ENCODE measurements around the gene NDST3.

DNA sequence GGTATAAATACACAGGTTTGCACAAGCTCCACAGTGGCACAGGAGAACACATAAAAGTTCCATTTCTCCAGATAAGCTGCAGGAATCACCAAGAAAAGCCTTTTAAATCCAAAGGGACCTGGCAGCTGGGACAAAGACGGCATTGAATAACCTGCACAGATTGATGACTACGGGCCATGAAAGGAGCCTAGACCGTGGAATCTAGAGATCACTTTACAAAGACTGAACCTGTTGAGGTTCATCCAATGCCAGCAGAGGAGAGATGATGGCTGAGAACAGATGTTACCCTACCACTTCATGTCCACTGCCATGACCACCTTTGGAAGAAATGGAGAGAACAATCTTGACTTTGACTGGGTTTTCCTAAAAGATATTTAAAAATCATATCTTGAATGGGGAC is 229.8 kb downstream of the NDST3 start:
- TF ChIP-seq, protein P1, sequence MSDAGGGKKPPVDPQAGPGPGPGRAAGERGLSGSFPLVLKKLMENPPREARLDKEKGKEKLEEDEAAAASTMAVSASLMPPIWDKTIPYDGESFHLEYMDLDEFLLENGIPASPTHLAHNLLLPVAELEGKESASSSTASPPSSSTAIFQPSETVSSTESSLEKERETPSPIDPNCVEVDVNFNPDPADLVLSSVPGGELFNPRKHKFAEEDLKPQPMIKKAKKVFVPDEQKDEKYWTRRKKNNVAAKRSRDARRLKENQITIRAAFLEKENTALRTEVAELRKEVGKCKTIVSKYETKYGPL (CRISPR knock-in tag; IDR thresholded peaks at IDR 0.05), result no peak
- TF ChIP-seq CTCF (CRISPR knock-in tag; IDR thresholded peaks at IDR 0.05) (no peak), ETV5 (CRISPR knock-in tag; IDR thresholded peaks at IDR 0.05; ENCODE audit: borderline replicate concordance) (no peak), ZBTB7A (CRISPR knock-in tag; IDR thresholded peaks at IDR 0.05) (no peak), STAT5B (CRISPR knock-in tag; IDR thresholded peaks at IDR 0.05) (no peak), ZNF317 (CRISPR knock-in tag; IDR thresholded peaks at IDR 0.05) (no peak), SMARCE1 (IDR thresholded peaks at IDR 0.05; ENCODE audit: borderline replicate concordance) (no peak), EZH2 (conservative IDR thresholded peaks at IDR 0.05; ENCODE audit: low read depth, low read length) (no peak)
- TF ChIP-seq, protein P2, sequence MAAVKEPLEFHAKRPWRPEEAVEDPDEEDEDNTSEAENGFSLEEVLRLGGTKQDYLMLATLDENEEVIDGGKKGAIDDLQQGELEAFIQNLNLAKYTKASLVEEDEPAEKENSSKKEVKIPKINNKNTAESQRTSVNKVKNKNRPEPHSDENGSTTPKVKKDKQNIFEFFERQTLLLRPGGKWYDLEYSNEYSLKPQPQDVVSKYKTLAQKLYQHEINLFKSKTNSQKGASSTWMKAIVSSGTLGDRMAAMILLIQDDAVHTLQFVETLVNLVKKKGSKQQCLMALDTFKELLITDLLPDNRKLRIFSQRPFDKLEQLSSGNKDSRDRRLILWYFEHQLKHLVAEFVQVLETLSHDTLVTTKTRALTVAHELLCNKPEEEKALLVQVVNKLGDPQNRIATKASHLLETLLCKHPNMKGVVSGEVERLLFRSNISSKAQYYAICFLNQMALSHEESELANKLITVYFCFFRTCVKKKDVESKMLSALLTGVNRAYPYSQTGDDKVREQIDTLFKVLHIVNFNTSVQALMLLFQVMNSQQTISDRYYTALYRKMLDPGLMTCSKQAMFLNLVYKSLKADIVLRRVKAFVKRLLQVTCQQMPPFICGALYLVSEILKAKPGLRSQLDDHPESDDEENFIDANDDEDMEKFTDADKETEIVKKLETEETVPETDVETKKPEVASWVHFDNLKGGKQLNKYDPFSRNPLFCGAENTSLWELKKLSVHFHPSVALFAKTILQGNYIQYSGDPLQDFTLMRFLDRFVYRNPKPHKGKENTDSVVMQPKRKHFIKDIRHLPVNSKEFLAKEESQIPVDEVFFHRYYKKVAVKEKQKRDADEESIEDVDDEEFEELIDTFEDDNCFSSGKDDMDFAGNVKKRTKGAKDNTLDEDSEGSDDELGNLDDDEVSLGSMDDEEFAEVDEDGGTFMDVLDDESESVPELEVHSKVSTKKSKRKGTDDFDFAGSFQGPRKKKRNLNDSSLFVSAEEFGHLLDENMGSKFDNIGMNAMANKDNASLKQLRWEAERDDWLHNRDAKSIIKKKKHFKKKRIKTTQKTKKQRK (IDR thresholded peaks at IDR 0.05; ENCODE audit: low read length), result no peak
